GM18951 (cell line): ENCODE results near the gene TM7SF2.

Experiments used
- POLR2A ChIP-seq: IDR thresholded peaks from 4 replicates; pipeline ENCODE4 v1.6.1; 2011; ENCODE audit warnings: mild to moderate bottlenecking; ENCODE audit not compliant: insufficient read length, insufficient read depth; ENCODE audit errors: extremely low read depth
- in situ Hi-C: fragments of 300-500 bp; cut with MboI; formaldehyde crosslinking; loops from one replicate; pipeline ENCODE4 v1.12.0; 2022; ENCODE audit warnings: low sequenced_read_pairs, mixed read lengths, inconsistent platforms; ENCODE audit not compliant: unreplicated experiment

TM7SF2 gene

GRCh38 chr11:65111744-65112545, at the start of gene TM7SF2:
TM7SF2 (plus strand) TSS chr11:65111872; CDS start chr11:65112016, 144 bp downstream.
- in situ Hi-C loops: no loop called here

DNA sequence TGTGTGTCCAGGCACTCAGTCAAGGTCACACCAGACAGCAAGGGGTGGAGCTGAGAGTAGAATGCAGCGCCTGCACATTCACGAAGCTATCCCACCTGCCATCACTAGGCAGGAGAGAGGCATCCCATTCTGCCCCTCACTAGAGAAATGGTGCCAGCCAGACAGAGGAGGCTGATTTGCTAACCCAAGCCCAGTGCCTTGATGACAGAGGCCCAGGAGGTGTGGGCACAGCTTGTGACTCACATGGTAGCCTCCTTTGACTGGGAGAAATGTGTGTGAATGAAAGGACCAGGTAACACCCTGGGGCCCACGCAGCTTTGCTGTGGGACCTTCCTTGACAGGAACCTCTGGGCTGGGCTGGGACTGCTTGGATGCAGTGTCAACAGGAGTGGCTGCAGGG, 48.1 kb upstream of the TM7SF2 start:
- in situ Hi-C loops: no loop called here
- no peak for TF ChIP-seq POLR2A

More at GRCh38 chr11:65111744-65112545, at the start of gene TM7SF2:
- peak; percentile 98 for TF ChIP-seq POLR2A

GRCh38 chr11:65064847-65065240, 46.8 kb upstream of the TM7SF2 start:
- TF ChIP-seq POLR2A: no peak
- in situ Hi-C loops: no loop called here

DNA sequence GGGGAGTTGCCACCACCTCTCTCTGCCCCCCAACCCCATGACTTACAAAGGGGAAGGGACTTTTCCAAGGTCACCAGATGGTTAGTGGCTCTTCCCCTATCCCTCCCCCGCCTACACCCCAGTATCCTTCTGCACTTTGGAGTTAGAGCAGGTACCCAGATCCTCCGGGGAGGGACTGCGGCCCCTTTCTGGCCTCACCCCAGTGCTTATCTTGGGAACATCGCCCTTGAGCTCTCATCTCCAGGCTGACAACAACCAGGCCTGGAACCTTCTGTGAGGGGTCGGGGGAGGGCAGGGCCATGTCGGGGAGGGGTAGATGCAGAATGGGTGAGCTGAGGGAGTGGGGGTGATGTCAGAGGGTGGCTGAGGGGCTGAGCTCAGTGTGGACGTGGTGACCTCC, 45.8 kb upstream of the TM7SF2 start:
- in situ Hi-C loops: no loop called here
- TF ChIP-seq POLR2A: no peak

GRCh38 chr11:65066315-65066714, 45.4 kb upstream of the TM7SF2 start:
- TF ChIP-seq POLR2A: no peak
- in situ Hi-C loops: no loop called here

DNA sequence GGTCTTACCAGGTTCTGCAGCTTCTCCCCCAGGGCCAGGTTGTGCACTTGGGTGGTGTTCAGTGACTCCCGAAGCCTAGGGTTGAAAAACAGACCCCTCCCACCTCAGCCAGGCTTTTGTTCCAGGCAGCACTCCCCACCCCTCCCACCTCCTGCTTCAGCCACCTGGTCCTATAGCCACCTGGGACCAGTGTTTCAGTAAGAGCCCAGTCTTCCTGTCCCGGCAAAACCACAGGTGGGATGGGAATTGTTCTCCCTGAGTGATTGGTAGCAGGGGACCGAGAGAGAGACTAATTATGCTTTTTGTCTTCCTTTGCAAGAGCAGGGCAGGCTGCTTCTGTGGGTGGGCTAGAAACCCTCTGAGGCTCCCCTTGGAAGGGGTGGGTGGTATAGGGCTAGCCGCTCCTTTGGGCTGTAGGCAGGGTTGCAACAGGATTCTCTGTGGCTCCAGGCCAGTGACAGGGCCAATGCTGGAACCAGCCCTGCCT, 44.8 kb upstream of the TM7SF2 start:
- in situ Hi-C loops: no loop called here
- no peak for TF ChIP-seq POLR2A

- TF ChIP-seq POLR2A: no peak
- in situ Hi-C loops: no loop called here
These were observed 44.2 kb upstream of the TM7SF2 start for GRCh38 chr11:65067446-65067845.

- in situ Hi-C loops: no loop called here
- TF ChIP-seq POLR2A: no peak
These were observed 42.5 kb upstream of the TM7SF2 start for GRCh38 chr11:65069217-65069616.

DNA sequence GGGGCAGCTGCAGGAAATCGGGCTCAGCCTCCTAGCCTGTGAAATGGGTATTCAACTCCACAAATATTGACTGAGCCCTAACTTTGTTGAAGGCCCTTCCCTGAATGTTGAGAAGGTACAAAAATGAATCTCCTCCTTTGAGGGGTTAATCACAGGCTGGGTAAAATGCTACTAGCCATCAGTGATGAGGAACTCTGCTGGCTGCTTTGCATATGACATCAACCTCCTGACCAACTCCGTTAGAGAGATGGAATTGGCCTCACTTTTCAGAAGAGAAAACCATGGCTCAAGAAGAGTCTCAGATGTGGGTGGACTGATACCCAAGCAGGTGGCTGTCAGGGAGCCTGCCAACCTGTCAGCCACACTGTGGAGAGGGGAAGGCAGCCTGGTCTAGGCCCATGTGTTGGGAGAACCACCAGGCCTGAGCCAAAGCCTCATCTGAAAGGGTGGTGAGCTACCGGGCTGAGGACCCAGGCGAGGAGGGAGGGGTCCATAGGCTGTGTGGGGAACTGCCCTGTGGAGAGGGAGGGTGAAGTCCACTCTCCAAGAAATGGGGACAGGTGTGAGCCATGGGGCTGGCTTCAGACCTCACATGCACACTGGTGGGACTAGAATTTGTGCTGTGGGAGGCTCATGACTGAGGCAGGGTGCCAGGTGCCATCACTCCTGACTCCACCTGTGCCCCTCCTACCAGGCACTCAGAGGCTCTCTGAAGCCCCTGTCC, 39.6 kb upstream of the TM7SF2 start:
- no peak for TF ChIP-seq POLR2A
- in situ Hi-C loops: no loop called here

DNA sequence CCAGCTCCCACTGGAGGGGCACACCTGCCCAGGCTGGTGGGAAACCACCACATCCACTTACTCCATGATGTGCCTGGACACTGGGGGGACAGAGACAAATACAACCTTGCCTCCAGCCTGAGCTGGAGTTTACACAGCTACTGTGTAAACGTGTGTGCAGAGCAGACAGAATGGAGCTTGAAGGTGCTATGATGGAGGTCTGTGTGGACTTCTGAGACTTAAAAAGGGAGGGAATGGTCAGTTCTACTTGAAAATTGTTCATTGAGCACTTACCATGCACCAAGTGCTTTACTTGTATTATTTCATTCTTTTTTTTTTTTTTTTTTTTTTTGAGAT, 39.1 kb upstream of the TM7SF2 start:
- in situ Hi-C loops: no loop called here
- TF ChIP-seq POLR2A: no peak

DNA sequence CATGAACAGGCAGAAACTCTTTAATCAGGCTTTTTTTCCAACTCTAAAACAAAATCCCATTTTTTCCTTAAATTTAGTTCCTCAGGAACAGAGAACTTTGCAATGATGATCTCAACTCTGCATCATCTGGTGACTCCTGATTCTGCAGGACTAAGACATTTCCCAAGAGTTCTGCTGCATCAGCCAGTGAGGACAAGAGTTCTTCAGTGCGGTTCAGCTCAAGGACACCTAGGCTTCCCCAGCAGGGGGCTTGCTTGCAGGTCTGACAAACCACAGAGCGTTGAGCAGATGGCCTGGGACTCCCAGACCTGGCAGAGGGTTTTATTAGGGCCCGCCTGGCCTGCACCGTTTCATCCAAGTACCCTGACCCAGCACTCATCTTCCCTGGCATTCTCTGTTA, 34.2 kb upstream of the TM7SF2 start:
- TF ChIP-seq POLR2A: no peak
- in situ Hi-C loops: no loop called here

DNA sequence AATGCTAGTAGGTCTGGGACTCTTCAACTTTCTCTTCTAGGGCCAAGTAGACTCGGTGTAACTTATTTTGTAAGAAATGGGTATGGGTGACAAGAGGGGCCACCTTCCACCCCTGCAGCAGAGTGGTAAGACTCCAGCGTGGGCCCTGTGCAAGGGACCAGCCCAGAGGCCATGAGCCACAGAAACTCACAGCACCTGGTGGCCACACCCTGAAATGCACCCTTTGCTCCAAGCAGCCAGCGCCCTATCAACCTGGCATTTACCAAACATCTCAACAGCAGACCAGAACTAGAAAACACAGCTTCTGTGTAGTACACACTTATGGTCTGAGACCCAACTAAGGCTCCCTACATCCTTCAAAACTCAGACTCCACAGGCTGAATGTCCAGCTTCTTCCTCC, 33.5 kb upstream of the TM7SF2 start:
- in situ Hi-C loops: no loop called here
- no peak for TF ChIP-seq POLR2A

DNA sequence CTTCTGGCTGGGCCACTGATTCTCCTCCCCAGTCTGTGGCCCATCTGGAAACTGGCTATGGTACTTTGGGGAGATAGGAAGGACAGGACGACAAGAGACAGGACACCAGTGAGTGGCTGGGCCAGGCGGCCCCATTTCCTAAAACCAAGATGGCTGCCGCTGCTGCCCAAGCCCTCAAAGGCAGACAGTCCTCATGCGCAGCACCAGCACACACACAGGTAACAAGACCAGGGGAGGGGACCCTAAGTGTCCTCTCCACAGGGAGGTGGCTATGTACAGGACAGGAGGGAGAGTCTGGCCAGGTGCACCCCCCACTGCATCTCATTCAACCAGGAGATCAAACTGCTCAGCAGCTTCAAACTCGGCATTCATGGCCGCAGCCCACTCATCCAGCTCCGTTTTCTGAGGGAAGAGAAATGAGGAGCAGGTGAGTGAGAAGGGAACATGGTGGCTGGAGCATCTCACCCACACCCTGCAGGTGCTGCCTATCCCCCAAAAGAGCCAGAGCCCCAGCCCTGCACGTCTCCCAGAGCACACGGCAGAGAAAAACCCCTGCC, 32.8 kb upstream of the TM7SF2 start:
- TF ChIP-seq POLR2A: no peak
- in situ Hi-C loops: no loop called here
